ENCODE results near the gene GPAT2.
"Not testable (repeated sequence)": the region's sequence is repeated elsewhere in the genome, so short reads cannot be mapped to it uniquely, and the experiment has no call there.

The GPAT2 gene

GRCh38 chr2:96012792-96013264 lies 21.9 kb downstream of the GPAT2 start:
- H3K9ac ChIP-seq (ENCODE audit: low read depth, low read length, poor library complexity, severe bottlenecking), result not testable (repeated sequence)

GRCh38 chr2:96012086-96012791 lies 22.5 kb downstream of the GPAT2 start:
- not testable (repeated sequence) for H3K4me1 ChIP-seq (ENCODE audit: insufficient read depth, low read length, poor library complexity, severe bottlenecking); H2AFZ ChIP-seq (ENCODE audit: low read length); H3K9ac ChIP-seq (ENCODE audit: low read depth, low read length, poor library complexity, severe bottlenecking); H3K27me3 ChIP-seq (ENCODE audit: insufficient read depth, low read length, poor library complexity, severe bottlenecking); H3K9me2 ChIP-seq (replicated peaks; ENCODE audit: low read depth, low read length); H4K20me1 ChIP-seq (ENCODE audit: insufficient read depth, low read length, poor library complexity, severe bottlenecking); H3K9me3 ChIP-seq (ENCODE audit: insufficient read depth, low read depth, low read length); H3K36me3 ChIP-seq (ENCODE audit: insufficient read depth, low read length); H3K4me3 ChIP-seq (ENCODE audit: low read length, poor library complexity, severe bottlenecking); H3F3A ChIP-seq (ENCODE audit: low read depth); H3K4me2 ChIP-seq (ENCODE audit: low read depth, low read length, poor library complexity, severe bottlenecking); H3K79me2 ChIP-seq (ENCODE audit: insufficient read depth, low read length)

More at GRCh38 chr2:96012792-96013264, 21.9 kb downstream of the GPAT2 start:
- H3K9me3 ChIP-seq (ENCODE audit: insufficient read depth, low read depth, low read length); H3K27me3 ChIP-seq (ENCODE audit: insufficient read depth, low read length, poor library complexity, severe bottlenecking); H2AFZ ChIP-seq (ENCODE audit: low read length); H3K9me2 ChIP-seq (replicated peaks; ENCODE audit: low read depth, low read length); H4K20me1 ChIP-seq (ENCODE audit: insufficient read depth, low read length, poor library complexity, severe bottlenecking); H3K4me1 ChIP-seq (ENCODE audit: insufficient read depth, low read length, poor library complexity, severe bottlenecking); H3K4me2 ChIP-seq (ENCODE audit: low read depth, low read length, poor library complexity, severe bottlenecking); H3K36me3 ChIP-seq (ENCODE audit: insufficient read depth, low read length); H3K4me3 ChIP-seq (ENCODE audit: low read length, poor library complexity, severe bottlenecking); H3F3A ChIP-seq (ENCODE audit: low read depth); H3K79me2 ChIP-seq (ENCODE audit: insufficient read depth, low read length): not testable (repeated sequence)
- TF ChIP-seq, protein P1, sequence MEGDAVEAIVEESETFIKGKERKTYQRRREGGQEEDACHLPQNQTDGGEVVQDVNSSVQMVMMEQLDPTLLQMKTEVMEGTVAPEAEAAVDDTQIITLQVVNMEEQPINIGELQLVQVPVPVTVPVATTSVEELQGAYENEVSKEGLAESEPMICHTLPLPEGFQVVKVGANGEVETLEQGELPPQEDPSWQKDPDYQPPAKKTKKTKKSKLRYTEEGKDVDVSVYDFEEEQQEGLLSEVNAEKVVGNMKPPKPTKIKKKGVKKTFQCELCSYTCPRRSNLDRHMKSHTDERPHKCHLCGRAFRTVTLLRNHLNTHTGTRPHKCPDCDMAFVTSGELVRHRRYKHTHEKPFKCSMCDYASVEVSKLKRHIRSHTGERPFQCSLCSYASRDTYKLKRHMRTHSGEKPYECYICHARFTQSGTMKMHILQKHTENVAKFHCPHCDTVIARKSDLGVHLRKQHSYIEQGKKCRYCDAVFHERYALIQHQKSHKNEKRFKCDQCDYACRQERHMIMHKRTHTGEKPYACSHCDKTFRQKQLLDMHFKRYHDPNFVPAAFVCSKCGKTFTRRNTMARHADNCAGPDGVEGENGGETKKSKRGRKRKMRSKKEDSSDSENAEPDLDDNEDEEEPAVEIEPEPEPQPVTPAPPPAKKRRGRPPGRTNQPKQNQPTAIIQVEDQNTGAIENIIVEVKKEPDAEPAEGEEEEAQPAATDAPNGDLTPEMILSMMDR (conservative IDR thresholded peaks at IDR 0.05; ENCODE audit: low read length), result peak; percentile 40

GRCh38 chr2:96011129-96011455 lies 23.6 kb downstream of the GPAT2 start:
- TF ChIP-seq, protein P1 (conservative IDR thresholded peaks at IDR 0.05; ENCODE audit: low read length), result peak; percentile 43

GRCh38 chr2:96010320-96011128 lies 24.2 kb downstream of the GPAT2 start:
- not testable (repeated sequence) for H3K4me1 ChIP-seq (ENCODE audit: insufficient read depth, low read length, poor library complexity, severe bottlenecking); H3F3A ChIP-seq (ENCODE audit: low read depth); H4K20me1 ChIP-seq (ENCODE audit: insufficient read depth, low read length, poor library complexity, severe bottlenecking); H3K27me3 ChIP-seq (ENCODE audit: insufficient read depth, low read length, poor library complexity, severe bottlenecking); H3K9me2 ChIP-seq (replicated peaks; ENCODE audit: low read depth, low read length); H3K79me2 ChIP-seq (ENCODE audit: insufficient read depth, low read length); H3K36me3 ChIP-seq (ENCODE audit: insufficient read depth, low read length); H3K9me3 ChIP-seq (ENCODE audit: insufficient read depth, low read depth, low read length)
- Histone ChIP-seq H2AFZ (ENCODE audit: low read length) (peak overlapping the region; percentile 81), H3K9ac (ENCODE audit: low read depth, low read length, poor library complexity, severe bottlenecking) (peak overlapping the region; percentile 67), H3K4me3 (ENCODE audit: low read length, poor library complexity, severe bottlenecking) (peak overlapping the region; percentile 73), H3K4me2 (ENCODE audit: low read depth, low read length, poor library complexity, severe bottlenecking) (peak overlapping the region; percentile 81)

More at GRCh38 chr2:96011129-96011455, 23.6 kb downstream of the GPAT2 start:
- not testable (repeated sequence) for H3K9ac ChIP-seq (ENCODE audit: low read depth, low read length, poor library complexity, severe bottlenecking); H3K79me2 ChIP-seq (ENCODE audit: insufficient read depth, low read length); H4K20me1 ChIP-seq (ENCODE audit: insufficient read depth, low read length, poor library complexity, severe bottlenecking); H3K36me3 ChIP-seq (ENCODE audit: insufficient read depth, low read length); H2AFZ ChIP-seq (ENCODE audit: low read length); H3F3A ChIP-seq (ENCODE audit: low read depth); H3K27me3 ChIP-seq (ENCODE audit: insufficient read depth, low read length, poor library complexity, severe bottlenecking); H3K9me3 ChIP-seq (ENCODE audit: insufficient read depth, low read depth, low read length); H3K9me2 ChIP-seq (replicated peaks; ENCODE audit: low read depth, low read length); H3K4me1 ChIP-seq (ENCODE audit: insufficient read depth, low read length, poor library complexity, severe bottlenecking)
- Histone ChIP-seq H3K4me2 (ENCODE audit: low read depth, low read length, poor library complexity, severe bottlenecking) (peak overlapping the region; percentile 66), H3K4me3 (ENCODE audit: low read length, poor library complexity, severe bottlenecking) (peak overlapping the region; percentile 67)

- peak overlapping the region; percentile 67 for H3K9ac ChIP-seq (ENCODE audit: low read depth, low read length, poor library complexity, severe bottlenecking)
- H3K79me2 ChIP-seq (ENCODE audit: insufficient read depth, low read length); H3K27me3 ChIP-seq (ENCODE audit: insufficient read depth, low read length, poor library complexity, severe bottlenecking); H3K9me2 ChIP-seq (replicated peaks; ENCODE audit: low read depth, low read length); H3K9me3 ChIP-seq (ENCODE audit: insufficient read depth, low read depth, low read length); H3F3A ChIP-seq (ENCODE audit: low read depth); H3K4me1 ChIP-seq (ENCODE audit: insufficient read depth, low read length, poor library complexity, severe bottlenecking); H4K20me1 ChIP-seq (ENCODE audit: insufficient read depth, low read length, poor library complexity, severe bottlenecking); H3K36me3 ChIP-seq (ENCODE audit: insufficient read depth, low read length): not testable (repeated sequence)
- peak overlapping the region; percentile 81; the same call in 1 of the 2 replicates for H2AFZ ChIP-seq (ENCODE audit: low read length)
- peak overlapping the region; percentile 73 for H3K4me3 ChIP-seq (ENCODE audit: low read length, poor library complexity, severe bottlenecking)
- H3K4me2 ChIP-seq (ENCODE audit: low read depth, low read length, poor library complexity, severe bottlenecking), result peak overlapping the region; percentile 81
These were observed 24.9 kb downstream of the GPAT2 start for GRCh38 chr2:96009833-96010232.

- not testable (repeated sequence) for H3K9ac ChIP-seq (ENCODE audit: low read depth, low read length, poor library complexity, severe bottlenecking); H3F3A ChIP-seq (ENCODE audit: low read depth); H3K36me3 ChIP-seq (ENCODE audit: insufficient read depth, low read length); H3K4me3 ChIP-seq (ENCODE audit: low read length, poor library complexity, severe bottlenecking); H4K20me1 ChIP-seq (ENCODE audit: insufficient read depth, low read length, poor library complexity, severe bottlenecking); H3K4me2 ChIP-seq (ENCODE audit: low read depth, low read length, poor library complexity, severe bottlenecking); H3K27me3 ChIP-seq (ENCODE audit: insufficient read depth, low read length, poor library complexity, severe bottlenecking); H3K9me3 ChIP-seq (ENCODE audit: insufficient read depth, low read depth, low read length); H2AFZ ChIP-seq (ENCODE audit: low read length); H3K4me1 ChIP-seq (ENCODE audit: insufficient read depth, low read length, poor library complexity, severe bottlenecking); H3K79me2 ChIP-seq (ENCODE audit: insufficient read depth, low read length); H3K9me2 ChIP-seq (replicated peaks; ENCODE audit: low read depth, low read length)
These were observed 26.7 kb downstream of the GPAT2 start for GRCh38 chr2:96008051-96008450.
